ENCODE measurements around the gene FYB2.

DNA sequence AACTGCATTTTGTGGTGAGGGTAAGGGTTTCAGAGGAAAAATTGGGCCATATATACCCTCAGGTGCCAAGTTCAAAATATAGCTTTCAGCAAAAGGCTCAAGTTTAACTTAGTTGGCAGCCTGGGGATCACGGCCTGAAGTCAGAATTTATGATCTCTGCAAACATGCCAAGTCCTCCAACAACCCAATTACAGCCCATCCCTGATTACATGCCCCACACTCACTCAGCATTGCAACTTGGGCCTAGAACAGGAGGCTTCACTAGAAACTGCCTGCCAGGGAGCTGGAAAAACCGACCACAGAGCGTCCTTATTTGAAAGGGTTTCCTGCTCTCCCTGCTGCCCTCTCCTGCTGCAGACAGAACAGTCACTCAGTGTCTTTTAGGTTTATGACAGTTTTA, 12.4 kb downstream of the FYB2 start:
- TF ChIP-seq, protein P1, sequence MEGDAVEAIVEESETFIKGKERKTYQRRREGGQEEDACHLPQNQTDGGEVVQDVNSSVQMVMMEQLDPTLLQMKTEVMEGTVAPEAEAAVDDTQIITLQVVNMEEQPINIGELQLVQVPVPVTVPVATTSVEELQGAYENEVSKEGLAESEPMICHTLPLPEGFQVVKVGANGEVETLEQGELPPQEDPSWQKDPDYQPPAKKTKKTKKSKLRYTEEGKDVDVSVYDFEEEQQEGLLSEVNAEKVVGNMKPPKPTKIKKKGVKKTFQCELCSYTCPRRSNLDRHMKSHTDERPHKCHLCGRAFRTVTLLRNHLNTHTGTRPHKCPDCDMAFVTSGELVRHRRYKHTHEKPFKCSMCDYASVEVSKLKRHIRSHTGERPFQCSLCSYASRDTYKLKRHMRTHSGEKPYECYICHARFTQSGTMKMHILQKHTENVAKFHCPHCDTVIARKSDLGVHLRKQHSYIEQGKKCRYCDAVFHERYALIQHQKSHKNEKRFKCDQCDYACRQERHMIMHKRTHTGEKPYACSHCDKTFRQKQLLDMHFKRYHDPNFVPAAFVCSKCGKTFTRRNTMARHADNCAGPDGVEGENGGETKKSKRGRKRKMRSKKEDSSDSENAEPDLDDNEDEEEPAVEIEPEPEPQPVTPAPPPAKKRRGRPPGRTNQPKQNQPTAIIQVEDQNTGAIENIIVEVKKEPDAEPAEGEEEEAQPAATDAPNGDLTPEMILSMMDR (IDR thresholded peaks at IDR 0.05): no peak
- TF ChIP-seq POLR2A (IDR thresholded peaks at IDR 0.05): no peak
